ENCODE measurements around the gene SPIRE2.

SPIRE2 gene

GRCh38 chr16:89887243-89887642 is 59.0 kb downstream of the SPIRE2 start:
- Histone ChIP-seq H3K4me1 (ENCODE audit: control insufficient read depth, insufficient read depth, low read length, unreplicated experiment) (no peaks in the 10 kb centered on the region), H3K36me3 (ENCODE audit: insufficient read depth, low read length) (peaks cover 22% of the 10 kb centered on the region), H3K27me3 (ENCODE audit: insufficient read depth, low read length) (no peaks in the 10 kb centered on the region), H3K4me3 (ENCODE audit: low read depth, low read length) (no peak overlapping the region), H3K79me2 (ENCODE audit: control insufficient read depth, insufficient read depth, low read length, unreplicated experiment) (peaks cover 20% of the 10 kb centered on the region), H2AFZ (ENCODE audit: low read length, unreplicated experiment) (no peak overlapping the region), H3K27ac (ENCODE audit: low read depth, low read length) (no peak overlapping the region)

GRCh38 chr16:89890200-89890599 is 61.9 kb downstream of the SPIRE2 start:
- no peak overlapping the region for H2AFZ ChIP-seq (ENCODE audit: low read length, unreplicated experiment)
- no peak overlapping the region for H3K4me3 ChIP-seq (ENCODE audit: low read depth, low read length)
- no peaks in the 10 kb centered on the region for H3K27me3 ChIP-seq (ENCODE audit: insufficient read depth, low read length)
- no peak overlapping the region for H3K27ac ChIP-seq (ENCODE audit: low read depth, low read length)
- H3K79me2 ChIP-seq (ENCODE audit: control insufficient read depth, insufficient read depth, low read length, unreplicated experiment), result peaks cover 6% of the 10 kb centered on the region
- H3K36me3 ChIP-seq (ENCODE audit: insufficient read depth, low read length), result peaks cover 19% of the 10 kb centered on the region
- no peaks in the 10 kb centered on the region for H3K4me1 ChIP-seq (ENCODE audit: control insufficient read depth, insufficient read depth, low read length, unreplicated experiment)

- Histone ChIP-seq H3K79me2 (ENCODE audit: control insufficient read depth, insufficient read depth, low read length, unreplicated experiment) (peaks cover 6% of the 10 kb centered on the region), H3K4me1 (ENCODE audit: control insufficient read depth, insufficient read depth, low read length, unreplicated experiment) (no peaks in the 10 kb centered on the region), H3K36me3 (ENCODE audit: insufficient read depth, low read length) (peaks cover 22% of the 10 kb centered on the region; the same call in 1 of the 2 replicates)
Measured at GRCh38 chr16:89890886-89891657, 62.8 kb downstream of the SPIRE2 start.

GRCh38 chr16:89892055-89892630 is 63.9 kb downstream of the SPIRE2 start:
- Histone ChIP-seq H3K4me3 (ENCODE audit: low read depth, low read length) (no peak overlapping the region), H3K36me3 (ENCODE audit: insufficient read depth, low read length) (peaks cover 22% of the 10 kb centered on the region; the same call in 1 of the 2 replicates), H3K27ac (ENCODE audit: low read depth, low read length) (no peak overlapping the region), H3K4me1 (ENCODE audit: control insufficient read depth, insufficient read depth, low read length, unreplicated experiment) (no peaks in the 10 kb centered on the region), H3K79me2 (ENCODE audit: control insufficient read depth, insufficient read depth, low read length, unreplicated experiment) (peaks cover 6% of the 10 kb centered on the region), H3K27me3 (ENCODE audit: insufficient read depth, low read length) (no peaks in the 10 kb centered on the region), H2AFZ (ENCODE audit: low read length, unreplicated experiment) (no peak overlapping the region)

More at GRCh38 chr16:89890886-89891657, 62.8 kb downstream of the SPIRE2 start:
- Histone ChIP-seq H3K4me3 (ENCODE audit: low read depth, low read length) (no peak overlapping the region), H2AFZ (ENCODE audit: low read length, unreplicated experiment) (no peak overlapping the region), H3K27ac (ENCODE audit: low read depth, low read length) (no peak overlapping the region), H3K27me3 (ENCODE audit: insufficient read depth, low read length) (no peaks in the 10 kb centered on the region)

GRCh38 chr16:89892635-89893034 is 64.4 kb downstream of the SPIRE2 start:
- Histone ChIP-seq H3K4me1 (ENCODE audit: control insufficient read depth, insufficient read depth, low read length, unreplicated experiment) (no peaks in the 10 kb centered on the region), H3K79me2 (ENCODE audit: control insufficient read depth, insufficient read depth, low read length, unreplicated experiment) (peaks cover 6% of the 10 kb centered on the region), H3K27ac (ENCODE audit: low read depth, low read length) (no peak overlapping the region), H3K36me3 (ENCODE audit: insufficient read depth, low read length) (peaks cover 19% of the 10 kb centered on the region; the same call in 1 of the 2 replicates), H2AFZ (ENCODE audit: low read length, unreplicated experiment) (no peak overlapping the region), H3K4me3 (ENCODE audit: low read depth, low read length) (no peak overlapping the region), H3K27me3 (ENCODE audit: insufficient read depth, low read length) (no peaks in the 10 kb centered on the region)

- Histone ChIP-seq H3K79me2 (ENCODE audit: control insufficient read depth, insufficient read depth, low read length, unreplicated experiment) (peaks cover 3% of the 10 kb centered on the region), H3K27ac (ENCODE audit: low read depth, low read length) (no peak overlapping the region), H3K36me3 (ENCODE audit: insufficient read depth, low read length) (peaks cover 19% of the 10 kb centered on the region; the same call in 1 of the 2 replicates), H3K4me3 (ENCODE audit: low read depth, low read length) (no peak overlapping the region), H3K27me3 (ENCODE audit: insufficient read depth, low read length) (no peaks in the 10 kb centered on the region), H3K4me1 (ENCODE audit: control insufficient read depth, insufficient read depth, low read length, unreplicated experiment) (no peaks in the 10 kb centered on the region), H2AFZ (ENCODE audit: low read length, unreplicated experiment) (no peak overlapping the region)
Measured at GRCh38 chr16:89893642-89894548, 65.6 kb downstream of the SPIRE2 start.

GRCh38 chr16:89895482-89896250 is 67.4 kb downstream of the SPIRE2 start:
- Histone ChIP-seq H3K79me2 (ENCODE audit: control insufficient read depth, insufficient read depth, low read length, unreplicated experiment) (no peaks in the 10 kb centered on the region), H3K4me1 (ENCODE audit: control insufficient read depth, insufficient read depth, low read length, unreplicated experiment) (no peaks in the 10 kb centered on the region), H2AFZ (ENCODE audit: low read length, unreplicated experiment) (no peak overlapping the region), H3K27ac (ENCODE audit: low read depth, low read length) (no peak overlapping the region), H3K4me3 (ENCODE audit: low read depth, low read length) (no peak overlapping the region), H3K36me3 (ENCODE audit: insufficient read depth, low read length) (peaks cover 21% of the 10 kb centered on the region; the same call in 1 of the 2 replicates), H3K27me3 (ENCODE audit: insufficient read depth, low read length) (no peaks in the 10 kb centered on the region)

- Histone ChIP-seq H3K36me3 (ENCODE audit: insufficient read depth, low read length) (peaks cover 26% of the 10 kb centered on the region; the same call in 1 of the 2 replicates), H3K79me2 (ENCODE audit: control insufficient read depth, insufficient read depth, low read length, unreplicated experiment) (no peaks in the 10 kb centered on the region), H3K4me1 (ENCODE audit: control insufficient read depth, insufficient read depth, low read length, unreplicated experiment) (no peaks in the 10 kb centered on the region), H3K4me3 (ENCODE audit: low read depth, low read length) (no peak overlapping the region), H3K27ac (ENCODE audit: low read depth, low read length) (no peak overlapping the region), H3K27me3 (ENCODE audit: insufficient read depth, low read length) (no peaks in the 10 kb centered on the region), H2AFZ (ENCODE audit: low read length, unreplicated experiment) (no peak overlapping the region)
Measured at GRCh38 chr16:89897204-89897603, 68.9 kb downstream of the SPIRE2 start.

- Histone ChIP-seq H3K27me3 (ENCODE audit: insufficient read depth, low read length) (no peaks in the 10 kb centered on the region), H3K27ac (ENCODE audit: low read depth, low read length) (no peak overlapping the region), H3K4me1 (ENCODE audit: control insufficient read depth, insufficient read depth, low read length, unreplicated experiment) (no peaks in the 10 kb centered on the region), H2AFZ (ENCODE audit: low read length, unreplicated experiment) (no peak overlapping the region), H3K36me3 (ENCODE audit: insufficient read depth, low read length) (peaks cover 19% of the 10 kb centered on the region; the same call in 1 of the 2 replicates), H3K4me3 (ENCODE audit: low read depth, low read length) (no peak overlapping the region), H3K79me2 (ENCODE audit: control insufficient read depth, insufficient read depth, low read length, unreplicated experiment) (no peaks in the 10 kb centered on the region)
Measured at GRCh38 chr16:89898201-89898967, 70.1 kb downstream of the SPIRE2 start.

All from ACC112 (cell line).